ENCODE results near the gene PODNL1.

Gene PODNL1

GRCh38 chr19:13959141-13959961 lies 21.1 kb upstream of the PODNL1 start:
- in situ Hi-C loops (cut with MboI; ENCODE audit: low sequenced_read_pairs) = no loop called here

- in situ Hi-C loops (cut with MboI; ENCODE audit: low sequenced_read_pairs) = no loop called here
Measured at GRCh38 chr19:13958043-13958442, 19.8 kb upstream of the PODNL1 start.

GRCh38 chr19:13957051-13957450 lies 18.8 kb upstream of the PODNL1 start:
- in situ Hi-C loops (cut with MboI; ENCODE audit: low sequenced_read_pairs) = no loop called here

- in situ Hi-C loops (cut with MboI; ENCODE audit: low sequenced_read_pairs) = no loop called here
Measured at GRCh38 chr19:13956365-13956744, 18.1 kb upstream of the PODNL1 start.

- in situ Hi-C loops (cut with MboI; ENCODE audit: low sequenced_read_pairs) = no loop called here
Measured at GRCh38 chr19:13955662-13956364, 17.6 kb upstream of the PODNL1 start.

- in situ Hi-C loops (cut with MboI; ENCODE audit: low sequenced_read_pairs) = no loop called here
Measured at GRCh38 chr19:13954185-13954584, 16.0 kb upstream of the PODNL1 start.

- in situ Hi-C loops (cut with MboI; ENCODE audit: low sequenced_read_pairs) = no loop called here
Measured at GRCh38 chr19:13952931-13953531, 14.8 kb upstream of the PODNL1 start.

- in situ Hi-C loops (cut with MboI; ENCODE audit: low sequenced_read_pairs) = no loop called here
Measured at GRCh38 chr19:13952154-13952930, 14.1 kb upstream of the PODNL1 start, which contains the start of gene DCAF15. TSS of gene DCAF15 (plus strand) at chr19:13952509. CDS start at chr19:13952513, 4 bp downstream.

- in situ Hi-C loops (cut with MboI; ENCODE audit: low sequenced_read_pairs) = no loop called here
Measured at GRCh38 chr19:13951799-13952153, 13.6 kb upstream of the PODNL1 start.

GRCh38 chr19:13951043-13951442 lies 12.8 kb upstream of the PODNL1 start:
- in situ Hi-C loops (cut with MboI; ENCODE audit: low sequenced_read_pairs) = no loop called here

- in situ Hi-C loops (cut with MboI; ENCODE audit: low sequenced_read_pairs) = no loop called here
Measured at GRCh38 chr19:13946414-13946813, 8.2 kb upstream of the PODNL1 start.

GRCh38 chr19:13942023-13942684 lies 3.9 kb upstream of the PODNL1 start:
- in situ Hi-C loops (cut with MboI; ENCODE audit: low sequenced_read_pairs) = no loop called here

GRCh38 chr19:13937479-13938300 lies 527 bp downstream of the PODNL1 start:
- in situ Hi-C loops (cut with MboI; ENCODE audit: low sequenced_read_pairs) = no loop called here

- in situ Hi-C loops (cut with MboI; ENCODE audit: low sequenced_read_pairs) = no loop called here
Measured at GRCh38 chr19:13935765-13936510, 2.3 kb downstream of the PODNL1 start.

GRCh38 chr19:13934785-13935109 lies 3.5 kb downstream of the PODNL1 start:
- in situ Hi-C loops (cut with MboI; ENCODE audit: low sequenced_read_pairs) = no loop called here

- in situ Hi-C loops (cut with MboI; ENCODE audit: low sequenced_read_pairs) = no loop called here
Measured at GRCh38 chr19:13932911-13933393, 5.3 kb downstream of the PODNL1 start.

GRCh38 chr19:13932149-13932637 lies 6.0 kb downstream of the PODNL1 start:
- in situ Hi-C loops (cut with MboI; ENCODE audit: low sequenced_read_pairs) = no loop called here

GRCh38 chr19:13931391-13932148 lies 6.6 kb downstream of the PODNL1 start:
- in situ Hi-C loops (cut with MboI; ENCODE audit: low sequenced_read_pairs) = no loop called here

All from HL-60/S4 (cell line).